ENCODE results near the gene USP43.

- TF ChIP-seq IKZF1 (conservative IDR thresholded peaks at IDR 0.05) (no peak), POLR2A (IDR thresholded peaks at IDR 0.05; ENCODE audit: low read depth, low read length) (no peak), CBX3 (IDR thresholded peaks at IDR 0.05; ENCODE audit: borderline replicate concordance, low read depth) (no peak), POLR2AphosphoS5 (IDR thresholded peaks at IDR 0.05; ENCODE audit: low read length) (no peak)
Measured at GRCh38 chr17:9728564-9728963, 83.2 kb downstream of the USP43 start.
